MM.1S (cell line): Measurements from ENCODE around the gene DCLRE1C.

Source experiments
- CTCF ChIP-seq: fragments of 300-600 bp; sonication (generic); IDR thresholded peaks from 2 replicates; pipeline ENCODE4 v1.5.1; 2016; ENCODE audit warnings: antibody characterized with exemption, low read length, mixed read lengths
- EZH2 ChIP-seq: fragments of 300-600 bp; sonication (generic); optimal IDR thresholded peaks from 2 replicates; pipeline ENCODE3; 2017; ENCODE audit warnings: low read depth, mild to moderate bottlenecking, antibody characterized with exemption, low read length, mixed read lengths
- EZH2phosphoT487 ChIP-seq: fragments of 300-600 bp; sonication (generic); IDR thresholded peaks from 2 replicates; pipeline ENCODE4 v1.6.1; 2018; ENCODE audit warnings: antibody characterized with exemption, low read length

DNA sequence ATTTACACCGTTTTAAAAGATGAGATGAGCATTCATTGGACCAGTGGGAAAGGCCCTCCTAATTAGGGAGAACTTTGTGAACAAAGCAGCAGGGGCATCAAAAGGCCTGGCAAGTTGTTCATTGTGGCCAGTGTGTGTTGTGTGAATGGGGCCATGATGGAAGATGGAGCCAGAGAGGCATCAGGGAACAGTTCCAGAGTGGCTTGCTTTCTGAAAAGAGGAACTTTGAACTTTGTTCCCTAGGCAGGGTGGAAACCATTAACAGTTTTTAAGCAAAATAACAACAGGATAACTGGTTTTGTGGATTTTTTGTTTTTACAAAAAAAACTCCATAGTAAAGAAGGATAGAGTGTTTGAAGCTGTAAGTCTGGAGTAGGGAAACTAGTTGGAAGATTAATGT, 62.7 kb downstream of the DCLRE1C start:
- no peak for TF ChIP-seq CTCF
- TF ChIP-seq EZH2phosphoT487: no peak
- no peak for TF ChIP-seq EZH2
